Measurements from ENCODE around the gene PLA2G4B.

PLA2G4B gene

DNA sequence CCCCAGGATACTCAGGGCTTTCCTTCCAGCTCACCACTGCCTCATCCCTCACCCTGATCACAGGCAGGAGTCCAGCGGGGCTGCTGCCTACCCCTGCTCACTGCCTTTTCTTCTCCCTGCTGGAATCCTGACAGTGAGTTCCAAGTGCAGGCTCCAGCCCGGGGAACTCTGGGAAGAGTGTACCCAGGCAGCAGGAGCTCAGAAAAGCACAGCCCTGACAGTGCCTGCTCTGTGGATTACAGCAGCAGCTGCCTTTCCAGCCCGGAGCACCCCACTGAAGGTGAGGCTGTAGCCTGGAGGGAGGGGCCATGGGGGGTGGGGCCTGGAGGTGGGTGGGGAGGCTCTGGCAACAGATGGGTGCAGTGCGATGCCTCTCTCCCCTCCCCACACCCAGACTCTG is 16.8 kb upstream of the PLA2G4B start:
- Histone ChIP-seq H3K9me2 (replicated peaks; ENCODE audit: low read depth, low read length) (no peaks in the 10 kb centered on the region), H3K36me3 (ENCODE audit: insufficient read depth, low read length) (peaks cover 57% of the 10 kb centered on the region; the same call in 1 of the 2 replicates), H3K79me2 (ENCODE audit: insufficient read depth, low read length) (no peaks in the 10 kb centered on the region), H3K4me2 (ENCODE audit: low read depth, low read length, poor library complexity, severe bottlenecking) (no peak overlapping the region), H3F3A (ENCODE audit: low read depth) (no peaks in the 10 kb centered on the region), H3K27me3 (ENCODE audit: insufficient read depth, low read length, poor library complexity, severe bottlenecking) (no peaks in the 10 kb centered on the region), H4K20me1 (ENCODE audit: insufficient read depth, low read length, poor library complexity, severe bottlenecking) (no peaks in the 10 kb centered on the region), H3K9me3 (ENCODE audit: insufficient read depth, low read depth, low read length) (no peaks in the 10 kb centered on the region), H2AFZ (ENCODE audit: low read length) (no peak overlapping the region), H3K4me1 (ENCODE audit: insufficient read depth, low read length, poor library complexity, severe bottlenecking) (no peaks in the 10 kb centered on the region), H3K9ac (ENCODE audit: low read depth, low read length, poor library complexity, severe bottlenecking) (no peak overlapping the region), H3K4me3 (ENCODE audit: low read length, poor library complexity, severe bottlenecking) (no peak overlapping the region)
- TF ChIP-seq EZH2phosphoT487 (IDR thresholded peaks at IDR 0.05; ENCODE audit: borderline replicate concordance), result no peak
- TF ChIP-seq, protein P1, sequence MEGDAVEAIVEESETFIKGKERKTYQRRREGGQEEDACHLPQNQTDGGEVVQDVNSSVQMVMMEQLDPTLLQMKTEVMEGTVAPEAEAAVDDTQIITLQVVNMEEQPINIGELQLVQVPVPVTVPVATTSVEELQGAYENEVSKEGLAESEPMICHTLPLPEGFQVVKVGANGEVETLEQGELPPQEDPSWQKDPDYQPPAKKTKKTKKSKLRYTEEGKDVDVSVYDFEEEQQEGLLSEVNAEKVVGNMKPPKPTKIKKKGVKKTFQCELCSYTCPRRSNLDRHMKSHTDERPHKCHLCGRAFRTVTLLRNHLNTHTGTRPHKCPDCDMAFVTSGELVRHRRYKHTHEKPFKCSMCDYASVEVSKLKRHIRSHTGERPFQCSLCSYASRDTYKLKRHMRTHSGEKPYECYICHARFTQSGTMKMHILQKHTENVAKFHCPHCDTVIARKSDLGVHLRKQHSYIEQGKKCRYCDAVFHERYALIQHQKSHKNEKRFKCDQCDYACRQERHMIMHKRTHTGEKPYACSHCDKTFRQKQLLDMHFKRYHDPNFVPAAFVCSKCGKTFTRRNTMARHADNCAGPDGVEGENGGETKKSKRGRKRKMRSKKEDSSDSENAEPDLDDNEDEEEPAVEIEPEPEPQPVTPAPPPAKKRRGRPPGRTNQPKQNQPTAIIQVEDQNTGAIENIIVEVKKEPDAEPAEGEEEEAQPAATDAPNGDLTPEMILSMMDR (conservative IDR thresholded peaks at IDR 0.05; ENCODE audit: low read length), result no peak

DNA sequence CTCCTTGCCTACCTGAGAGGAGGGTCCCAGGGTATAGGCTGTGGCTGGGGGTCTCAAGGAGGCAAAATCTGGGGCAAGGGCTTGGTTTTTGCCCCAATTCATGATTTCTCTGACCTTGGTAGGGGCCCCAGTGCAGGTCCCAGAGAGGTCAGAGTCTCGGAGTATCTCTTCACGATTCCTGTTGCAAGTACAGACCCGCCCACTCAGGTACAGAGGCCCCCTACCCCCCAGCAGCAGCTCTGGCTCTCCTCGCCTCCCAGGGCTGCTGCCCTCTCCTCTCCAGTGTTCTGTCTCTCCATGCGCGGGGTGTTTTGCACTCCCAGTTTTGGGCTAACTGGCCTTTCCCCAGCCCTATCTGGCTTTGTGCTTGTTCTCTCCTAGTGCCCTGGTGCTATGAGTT is 16.2 kb upstream of the PLA2G4B start:
- Histone ChIP-seq H3K4me3 (ENCODE audit: low read length, poor library complexity, severe bottlenecking) (no peak overlapping the region), H3K27me3 (ENCODE audit: insufficient read depth, low read length, poor library complexity, severe bottlenecking) (no peaks in the 10 kb centered on the region), H3K4me1 (ENCODE audit: insufficient read depth, low read length, poor library complexity, severe bottlenecking) (peaks cover 4% of the 10 kb centered on the region), H3K9me2 (replicated peaks; ENCODE audit: low read depth, low read length) (no peaks in the 10 kb centered on the region), H3K36me3 (ENCODE audit: insufficient read depth, low read length) (peaks cover 51% of the 10 kb centered on the region; the same call in 1 of the 2 replicates), H3K79me2 (ENCODE audit: insufficient read depth, low read length) (no peaks in the 10 kb centered on the region), H4K20me1 (ENCODE audit: insufficient read depth, low read length, poor library complexity, severe bottlenecking) (no peaks in the 10 kb centered on the region), H3K9me3 (ENCODE audit: insufficient read depth, low read depth, low read length) (no peaks in the 10 kb centered on the region), H3K4me2 (ENCODE audit: low read depth, low read length, poor library complexity, severe bottlenecking) (no peak overlapping the region), H2AFZ (ENCODE audit: low read length) (no peak overlapping the region), H3K9ac (ENCODE audit: low read depth, low read length, poor library complexity, severe bottlenecking) (no peak overlapping the region), H3F3A (ENCODE audit: low read depth) (no peaks in the 10 kb centered on the region)
- TF ChIP-seq EZH2phosphoT487 (IDR thresholded peaks at IDR 0.05; ENCODE audit: borderline replicate concordance), result no peak
- TF ChIP-seq, protein P1 (conservative IDR thresholded peaks at IDR 0.05; ENCODE audit: low read length), result no peak

DNA sequence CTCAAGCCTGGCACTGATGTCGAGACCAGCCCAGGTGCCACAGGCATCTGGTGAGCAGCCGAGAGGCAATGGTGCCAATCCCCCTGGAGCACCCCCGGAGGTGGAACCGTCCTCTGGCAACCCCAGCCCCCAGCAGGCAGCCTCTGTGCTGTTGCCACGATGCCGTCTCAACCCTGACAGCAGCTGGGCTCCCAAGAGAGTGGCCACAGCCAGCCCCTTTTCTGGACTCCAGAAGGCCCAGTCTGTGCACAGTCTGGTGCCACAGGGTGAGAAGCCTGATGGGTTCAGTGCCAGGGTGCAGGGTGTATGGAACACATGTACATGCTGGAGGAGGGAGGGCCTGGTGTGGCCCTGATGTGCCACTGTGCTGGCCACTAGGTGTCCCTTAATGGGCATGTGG is 15.7 kb upstream of the PLA2G4B start:
- peaks cover 46% of the 10 kb centered on the region; the same call in 1 of the 2 replicates for H3K36me3 ChIP-seq (ENCODE audit: insufficient read depth, low read length)
- TF ChIP-seq, protein P1 (conservative IDR thresholded peaks at IDR 0.05; ENCODE audit: low read length), result no peak
- TF ChIP-seq EZH2phosphoT487 (IDR thresholded peaks at IDR 0.05; ENCODE audit: borderline replicate concordance), result no peak

More for the DNA sequence above, 15.7 kb upstream of the PLA2G4B start:
- Histone ChIP-seq H2AFZ (ENCODE audit: low read length) (no peak overlapping the region), H3K79me2 (ENCODE audit: insufficient read depth, low read length) (no peaks in the 10 kb centered on the region), H3K27me3 (ENCODE audit: insufficient read depth, low read length, poor library complexity, severe bottlenecking) (no peaks in the 10 kb centered on the region), H3K9me2 (replicated peaks; ENCODE audit: low read depth, low read length) (no peaks in the 10 kb centered on the region), H3K9me3 (ENCODE audit: insufficient read depth, low read depth, low read length) (no peaks in the 10 kb centered on the region), H3F3A (ENCODE audit: low read depth) (no peaks in the 10 kb centered on the region), H3K4me3 (ENCODE audit: low read length, poor library complexity, severe bottlenecking) (no peak overlapping the region), H3K4me1 (ENCODE audit: insufficient read depth, low read length, poor library complexity, severe bottlenecking) (peaks cover 6% of the 10 kb centered on the region), H3K4me2 (ENCODE audit: low read depth, low read length, poor library complexity, severe bottlenecking) (no peak overlapping the region), H3K9ac (ENCODE audit: low read depth, low read length, poor library complexity, severe bottlenecking) (no peak overlapping the region), H4K20me1 (ENCODE audit: insufficient read depth, low read length, poor library complexity, severe bottlenecking) (no peaks in the 10 kb centered on the region)
